ENCODE results near the gene TMEM176A.

TMEM176A gene

GRCh38 chr7:150787321-150788281, 13.0 kb upstream of the TMEM176A start:
- Histone ChIP-seq H3K36me3 (ENCODE audit: control insufficient read depth, insufficient read depth, low read length) (no peaks in the 10 kb centered on the region), H3K27ac (ENCODE audit: insufficient read depth, low read length, poor library complexity, severe bottlenecking) (no peak overlapping the region), H3K9me3 (ENCODE audit: control insufficient read depth, low read length) (no peaks in the 10 kb centered on the region), H3K4me3 (ENCODE audit: insufficient read depth, low read depth, low read length, poor library complexity, severe bottlenecking) (no peak overlapping the region), H3K27me3 (replicated peaks; ENCODE audit: control insufficient read depth, insufficient read depth, low read length, poor library complexity, severe bottlenecking) (no peaks in the 10 kb centered on the region), H3K4me1 (ENCODE audit: control insufficient read depth, insufficient read depth, low read length, poor library complexity, severe bottlenecking) (no peaks in the 10 kb centered on the region)
- no peak for DNase-seq

DNA sequence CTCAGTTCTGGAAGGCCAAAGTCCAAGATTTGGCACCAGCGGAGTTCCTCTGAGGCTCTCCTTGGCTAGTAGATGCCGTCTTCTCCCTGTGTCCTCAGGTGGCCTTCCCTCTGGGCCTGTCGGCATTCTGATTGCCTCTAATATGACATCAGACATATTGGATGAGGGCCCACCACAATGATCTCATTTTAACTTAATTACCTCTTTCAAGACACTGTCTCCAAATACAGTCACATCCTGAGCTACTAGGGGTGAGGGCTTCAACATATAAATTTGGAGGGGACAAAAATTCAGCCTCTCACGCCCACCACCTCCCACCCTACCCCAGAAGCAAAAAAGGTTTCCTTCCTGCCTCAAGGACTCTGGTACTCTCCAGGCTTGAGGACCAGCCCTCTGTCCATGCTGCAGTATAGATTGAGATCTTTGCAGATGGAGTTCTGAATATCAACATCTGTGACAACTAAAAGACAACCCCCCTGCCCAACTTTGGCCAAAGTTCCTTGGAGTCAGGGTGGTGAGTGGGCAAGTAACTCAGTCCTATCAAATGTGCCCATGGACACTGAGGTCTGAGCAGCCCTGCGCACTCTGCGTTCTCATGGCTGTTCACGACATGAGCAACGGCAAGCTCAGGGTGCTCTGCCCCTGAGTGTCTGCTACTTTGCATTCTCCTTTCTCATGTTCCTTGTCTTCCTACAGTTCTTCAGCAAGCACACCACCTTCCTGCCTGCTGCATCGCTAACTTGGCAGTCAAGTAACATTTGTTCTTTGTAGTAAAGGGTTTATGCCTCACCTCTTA, 11.9 kb upstream of the TMEM176A start:
- Histone ChIP-seq H3K36me3 (ENCODE audit: control insufficient read depth, insufficient read depth, low read length) (no peaks in the 10 kb centered on the region), H3K9me3 (ENCODE audit: control insufficient read depth, low read length) (no peaks in the 10 kb centered on the region), H3K27ac (ENCODE audit: insufficient read depth, low read length, poor library complexity, severe bottlenecking) (no peak overlapping the region), H3K4me1 (ENCODE audit: control insufficient read depth, insufficient read depth, low read length, poor library complexity, severe bottlenecking) (no peaks in the 10 kb centered on the region), H3K4me3 (ENCODE audit: insufficient read depth, low read depth, low read length, poor library complexity, severe bottlenecking) (no peak overlapping the region), H3K27me3 (replicated peaks; ENCODE audit: control insufficient read depth, insufficient read depth, low read length, poor library complexity, severe bottlenecking) (no peaks in the 10 kb centered on the region)
- DNase-seq, result no peak

DNA sequence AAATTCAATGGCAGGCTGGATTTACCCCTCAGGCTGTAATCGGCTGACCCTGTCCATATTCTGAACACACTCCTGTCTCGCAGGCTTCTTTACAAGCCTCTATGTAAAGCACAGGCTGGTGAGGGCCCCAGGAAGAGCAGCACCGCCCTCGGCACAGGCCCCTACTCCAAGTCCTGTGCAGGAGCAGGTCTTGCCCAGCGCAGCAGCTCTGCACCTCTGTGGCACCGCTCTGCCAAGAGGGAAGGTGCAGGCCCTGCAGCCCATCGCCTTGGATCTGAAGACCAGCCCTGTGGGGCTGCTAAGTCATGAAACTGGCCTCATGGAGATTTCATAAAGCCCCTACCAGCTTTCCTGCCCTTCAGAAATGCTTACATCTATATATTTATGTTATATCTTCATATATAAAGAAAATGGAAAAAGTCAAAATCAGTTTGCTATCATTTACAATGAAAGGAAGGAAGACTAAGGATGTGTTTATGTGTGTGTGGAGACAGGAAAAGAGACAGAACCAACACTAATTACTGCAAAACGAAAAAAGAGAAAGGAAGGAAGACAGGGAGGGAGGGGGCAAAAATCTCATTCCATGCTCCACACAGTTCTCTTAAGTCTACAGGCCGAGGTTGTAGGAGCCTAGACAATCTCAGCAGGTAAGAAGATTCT, 10.0 kb upstream of the TMEM176A start:
- Histone ChIP-seq H3K4me1 (ENCODE audit: control insufficient read depth, insufficient read depth, low read length, poor library complexity, severe bottlenecking) (no peaks in the 10 kb centered on the region), H3K4me3 (ENCODE audit: insufficient read depth, low read depth, low read length, poor library complexity, severe bottlenecking) (no peak overlapping the region), H3K27ac (ENCODE audit: insufficient read depth, low read length, poor library complexity, severe bottlenecking) (no peak overlapping the region), H3K9me3 (ENCODE audit: control insufficient read depth, low read length) (no peaks in the 10 kb centered on the region), H3K27me3 (replicated peaks; ENCODE audit: control insufficient read depth, insufficient read depth, low read length, poor library complexity, severe bottlenecking) (no peaks in the 10 kb centered on the region), H3K36me3 (ENCODE audit: control insufficient read depth, insufficient read depth, low read length) (no peaks in the 10 kb centered on the region)
- DNase-seq, result no peak

- Histone ChIP-seq H3K27me3 (replicated peaks; ENCODE audit: control insufficient read depth, insufficient read depth, low read length, poor library complexity, severe bottlenecking) (no peaks in the 10 kb centered on the region), H3K4me3 (ENCODE audit: insufficient read depth, low read depth, low read length, poor library complexity, severe bottlenecking) (no peak overlapping the region), H3K9me3 (ENCODE audit: control insufficient read depth, low read length) (no peaks in the 10 kb centered on the region), H3K36me3 (ENCODE audit: control insufficient read depth, insufficient read depth, low read length) (no peaks in the 10 kb centered on the region), H3K27ac (ENCODE audit: insufficient read depth, low read length, poor library complexity, severe bottlenecking) (no peak overlapping the region), H3K4me1 (ENCODE audit: control insufficient read depth, insufficient read depth, low read length, poor library complexity, severe bottlenecking) (no peaks in the 10 kb centered on the region)
- no peak for DNase-seq
Measured at GRCh38 chr7:150791304-150791703, 9.3 kb upstream of the TMEM176A start.

DNA sequence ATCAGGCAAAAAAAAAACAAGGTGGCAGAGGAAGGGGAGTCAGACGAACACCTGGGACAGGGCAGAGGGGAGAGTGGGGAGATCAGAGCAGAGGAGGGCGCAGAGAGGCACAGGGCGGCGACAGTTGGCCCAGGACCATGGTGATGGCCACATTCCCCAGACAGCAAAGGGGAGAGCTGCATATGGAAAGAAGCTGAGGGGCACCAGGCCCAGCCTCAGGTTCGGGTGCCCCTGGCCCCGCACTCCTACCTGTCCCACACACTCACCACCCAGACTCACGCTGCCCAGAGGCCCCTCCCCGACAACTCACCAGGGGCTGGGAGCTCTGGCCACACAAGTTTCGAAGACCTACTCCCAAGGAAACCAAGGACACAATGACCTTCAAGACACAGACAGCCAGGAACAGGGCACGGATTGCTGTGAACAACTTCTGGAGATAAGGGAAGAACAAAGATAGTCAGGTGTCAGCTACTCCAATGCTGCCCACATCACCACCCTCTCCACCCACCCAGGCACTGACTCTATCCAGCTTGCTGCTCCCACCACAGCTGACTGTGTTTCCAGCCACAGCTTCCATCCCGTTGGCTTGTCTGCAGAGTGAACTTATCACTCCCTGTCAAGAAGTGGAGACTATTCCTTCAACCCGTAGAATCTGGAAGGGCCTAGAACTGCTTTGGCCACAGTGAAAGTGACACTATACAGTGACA, 8.7 kb upstream of the TMEM176A start:
- no peaks in the 10 kb centered on the region for H3K4me1 ChIP-seq (ENCODE audit: control insufficient read depth, insufficient read depth, low read length, poor library complexity, severe bottlenecking)
- no peaks in the 10 kb centered on the region for H3K36me3 ChIP-seq (ENCODE audit: control insufficient read depth, insufficient read depth, low read length)

GRCh38 chr7:150793569-150794238, 6.9 kb upstream of the TMEM176A start:
- Histone ChIP-seq H3K27ac (ENCODE audit: insufficient read depth, low read length, poor library complexity, severe bottlenecking) (no peak overlapping the region), H3K4me1 (ENCODE audit: control insufficient read depth, insufficient read depth, low read length, poor library complexity, severe bottlenecking) (no peaks in the 10 kb centered on the region), H3K27me3 (replicated peaks; ENCODE audit: control insufficient read depth, insufficient read depth, low read length, poor library complexity, severe bottlenecking) (no peaks in the 10 kb centered on the region), H3K9me3 (ENCODE audit: control insufficient read depth, low read length) (no peaks in the 10 kb centered on the region), H3K36me3 (ENCODE audit: control insufficient read depth, insufficient read depth, low read length) (no peaks in the 10 kb centered on the region), H3K4me3 (ENCODE audit: insufficient read depth, low read depth, low read length, poor library complexity, severe bottlenecking) (no peak overlapping the region)
- no peak for DNase-seq

More for the DNA sequence above, 8.7 kb upstream of the TMEM176A start:
- DNase-seq, result no peak
- Histone ChIP-seq H3K27me3 (replicated peaks; ENCODE audit: control insufficient read depth, insufficient read depth, low read length, poor library complexity, severe bottlenecking) (no peaks in the 10 kb centered on the region), H3K27ac (ENCODE audit: insufficient read depth, low read length, poor library complexity, severe bottlenecking) (no peak overlapping the region), H3K9me3 (ENCODE audit: control insufficient read depth, low read length) (no peaks in the 10 kb centered on the region), H3K4me3 (ENCODE audit: insufficient read depth, low read depth, low read length, poor library complexity, severe bottlenecking) (no peak overlapping the region)

- DNase-seq, result no peak
- Histone ChIP-seq H3K4me1 (ENCODE audit: control insufficient read depth, insufficient read depth, low read length, poor library complexity, severe bottlenecking) (peaks cover 17% of the 10 kb centered on the region), H3K27ac (ENCODE audit: insufficient read depth, low read length, poor library complexity, severe bottlenecking) (no peak overlapping the region), H3K9me3 (ENCODE audit: control insufficient read depth, low read length) (no peaks in the 10 kb centered on the region), H3K4me3 (ENCODE audit: insufficient read depth, low read depth, low read length, poor library complexity, severe bottlenecking) (no peak overlapping the region), H3K27me3 (replicated peaks; ENCODE audit: control insufficient read depth, insufficient read depth, low read length, poor library complexity, severe bottlenecking) (peaks cover 29% of the 10 kb centered on the region), H3K36me3 (ENCODE audit: control insufficient read depth, insufficient read depth, low read length) (no peaks in the 10 kb centered on the region)
Measured at GRCh38 chr7:150797661-150798060, 2.9 kb upstream of the TMEM176A start.

DNA sequence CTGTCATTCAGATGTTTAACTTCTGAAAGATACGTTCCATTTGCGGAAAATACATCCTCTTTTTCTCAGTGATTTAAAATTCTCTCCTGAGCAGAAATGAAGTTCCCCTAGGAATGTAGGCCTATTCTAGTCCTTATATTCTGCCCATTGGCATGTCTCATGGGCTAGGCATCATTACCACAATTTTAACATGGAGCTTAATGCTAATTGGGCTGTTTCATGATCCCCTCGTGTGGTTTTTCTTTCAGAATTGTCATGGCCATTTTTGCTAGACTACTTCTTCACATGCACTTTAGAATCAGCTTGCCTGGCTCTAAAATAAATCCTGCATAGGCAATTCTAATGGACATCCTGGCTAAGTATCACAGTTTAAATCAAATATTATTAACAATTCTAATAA, 1.4 kb upstream of the TMEM176A start:
- Histone ChIP-seq H3K9me3 (ENCODE audit: control insufficient read depth, low read length) (no peaks in the 10 kb centered on the region), H3K36me3 (ENCODE audit: control insufficient read depth, insufficient read depth, low read length) (no peaks in the 10 kb centered on the region), H3K27ac (ENCODE audit: insufficient read depth, low read length, poor library complexity, severe bottlenecking) (no peak overlapping the region), H3K4me1 (ENCODE audit: control insufficient read depth, insufficient read depth, low read length, poor library complexity, severe bottlenecking) (peaks cover 17% of the 10 kb centered on the region), H3K27me3 (replicated peaks; ENCODE audit: control insufficient read depth, insufficient read depth, low read length, poor library complexity, severe bottlenecking) (peaks cover 29% of the 10 kb centered on the region), H3K4me3 (ENCODE audit: insufficient read depth, low read depth, low read length, poor library complexity, severe bottlenecking) (no peak overlapping the region)
- DNase-seq, result no peak
